ENCODE measurements around the gene FARSA. TPM values are rescaled to one million over a fixed set of nuclear protein-coding genes. Genes with fewer than 3 reads are reported as not detected.

Gene FARSA
- total and polyA plus RNA-seq, 8 donors = 35.3 to 59.4 (median 41.8) TPM

DNA sequence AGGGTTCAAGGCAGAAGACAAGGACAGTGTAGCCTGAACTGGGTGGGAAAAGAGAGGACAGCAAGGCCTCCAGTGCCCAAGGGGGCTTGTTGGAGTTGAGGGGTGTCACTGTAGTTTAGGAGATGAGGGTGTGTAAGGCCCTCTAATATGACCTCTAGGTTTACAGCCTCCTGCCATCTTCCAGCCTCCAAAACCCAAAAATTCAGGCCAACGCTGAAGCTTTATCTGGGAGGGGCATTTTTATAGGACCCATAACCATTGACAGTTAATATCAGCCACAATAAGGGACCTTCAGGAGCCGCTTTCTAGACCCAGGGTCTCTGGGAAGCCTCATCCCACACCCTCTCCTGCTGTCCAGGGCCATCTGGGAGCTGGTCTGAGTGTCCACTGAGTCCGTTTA lies 49.3 kb downstream of the FARSA start:
- DNase-seq (no peak), ATAC-seq (no peak)
- no peaks in the 10 kb centered on the region for H3K36me3 ChIP-seq
- H3K27me3 ChIP-seq = peaks cover 0 to 32% of the 10 kb centered on the region in 2 donors
- H3K4me3 ChIP-seq = no peak overlapping the region
- peaks cover 3 to 7% of the 10 kb centered on the region in 2 donors for H3K9me3 ChIP-seq
- peaks cover 0 to 53% of the 10 kb centered on the region in 2 donors for H3K4me1 ChIP-seq
- peak overlapping the region in 1 of 2 donors; percentile 71 for H3K27ac ChIP-seq
- intact Hi-C loops (cut with DNase I) = loop anchor here in 1 of 2 donors (10.0 kb wide), 1 partner anchor 81 kb away; the partner anchor contains the start of gene DAND5
- TF ChIP-seq CTCF (IDR thresholded peaks at IDR 0.05) = no peak

- intact Hi-C loops (cut with DNase I) = loop anchor here in 1 of 2 donors (10.0 kb wide), 1 partner anchor 82 kb away; the partner anchor contains the start of gene DAND5
- no peak for TF ChIP-seq CTCF (IDR thresholded peaks at IDR 0.05)
These were observed 50.9 kb downstream of the FARSA start for GRCh38 chr19:12882589-12882988.

GRCh38 chr19:12881172-12881808 lies 52.2 kb downstream of the FARSA start, which contains the start of gene DNASE2:
TSS of gene DNASE2 (minus strand) at chr19:12881449. CDS start at chr19:12881375, 74 bp downstream.
- intact Hi-C loops (cut with DNase I) = loop anchor here in 1 of 2 donors (10.0 kb wide), 1 partner anchor 84 kb away; the partner anchor contains the start of gene DAND5
- Histone ChIP-seq H3K36me3 (peaks cover 0 to 28% of the 10 kb centered on the region in 2 donors), H3K4me1 (peaks cover 0 to 53% of the 10 kb centered on the region in 2 donors), H3K9me3 (peaks cover 3 to 7% of the 10 kb centered on the region in 2 donors), H3K27ac (peak within 1 kb of the TSS; percentile 85 to 90), H3K27me3 (peaks cover 0 to 24% of the 10 kb centered on the region in 2 donors), H3K4me3 (peak within 1 kb of the TSS; percentile 76 to 91)
- TF ChIP-seq CTCF (IDR thresholded peaks at IDR 0.05) = no peak
- peak; percentile 91 to 98 (median 97) for DNase-seq
- peak; percentile 89 for ATAC-seq

More at GRCh38 chr19:12882589-12882988, 50.9 kb downstream of the FARSA start:
- peaks cover 3 to 7% of the 10 kb centered on the region in 2 donors for H3K9me3 ChIP-seq
- H3K4me1 ChIP-seq = peaks cover 0 to 53% of the 10 kb centered on the region in 2 donors
- no peak overlapping the region for H3K4me3 ChIP-seq
- peaks cover 0 to 15% of the 10 kb centered on the region in 2 donors for H3K36me3 ChIP-seq
- peaks cover 0 to 32% of the 10 kb centered on the region in 2 donors for H3K27me3 ChIP-seq
- peak overlapping the region in 1 of 2 donors; percentile 90 for H3K27ac ChIP-seq
- ATAC-seq (no peak), DNase-seq (no peak)

- peaks cover 0 to 17% of the 10 kb centered on the region in 2 donors for H3K27me3 ChIP-seq
- TF ChIP-seq CTCF (IDR thresholded peaks at IDR 0.05) = no peak
- peaks cover 3 to 7% of the 10 kb centered on the region in 2 donors for H3K9me3 ChIP-seq
- peak overlapping the region; percentile 76 to 91 for H3K4me3 ChIP-seq
- H3K36me3 ChIP-seq = peaks cover 0 to 34% of the 10 kb centered on the region in 2 donors
- DNase-seq = peak in 3 of 4 donors; percentile 14 to 86 (median 25)
- H3K4me1 ChIP-seq = peaks cover 0 to 48% of the 10 kb centered on the region in 2 donors
- intact Hi-C loops (cut with DNase I) = loop anchor here in 1 of 2 donors (10.0 kb wide), 1 partner anchor 84 kb away; the partner anchor contains the start of gene DAND5
- ATAC-seq = peak; percentile 31
- H3K27ac ChIP-seq = peak overlapping the region; percentile 85 to 90
These were observed 52.9 kb downstream of the FARSA start for GRCh38 chr19:12880551-12881171.

GRCh38 chr19:12875086-12875485 lies 58.4 kb downstream of the FARSA start:
- Histone ChIP-seq H3K4me1 (peaks cover 0 to 2% of the 10 kb centered on the region in 2 donors), H3K9me3 (peaks cover 0 to 6% of the 10 kb centered on the region in 2 donors), H3K27ac (no peak overlapping the region), H3K4me3 (no peak overlapping the region), H3K27me3 (no peaks in the 10 kb centered on the region), H3K36me3 (peaks cover 0 to 53% of the 10 kb centered on the region in 2 donors)
- intact Hi-C loops (cut with DNase I) = no loop called here
- no peak for TF ChIP-seq CTCF (IDR thresholded peaks at IDR 0.05)
- ATAC-seq (no peak), DNase-seq (no peak)

All from left lung (tissue), 10 donors.